Stimulated activated CD8-positive, alpha-beta memory T cell treated with anti-CD3 and anti-CD28 coated beads, Interleukin-2, amount 100 ng/mL, for 1 hour (primary cell): ENCODE data around the gene PDE10A.

Experiments used
- DNase-seq, 2 donors: peaks; one replicate each; pipeline ENCODE4 v3.0.0-alpha.2; 2020; ENCODE audit warnings: low read depth in 2 of 2

Gene PDE10A

GRCh38 chr6:165678429-165678828 lies 15.4 kb upstream of the PDE10A start:
- DNase-seq = no peak

GRCh38 chr6:165677091-165677490 lies 14.1 kb upstream of the PDE10A start:
- no peak for DNase-seq

DNA sequence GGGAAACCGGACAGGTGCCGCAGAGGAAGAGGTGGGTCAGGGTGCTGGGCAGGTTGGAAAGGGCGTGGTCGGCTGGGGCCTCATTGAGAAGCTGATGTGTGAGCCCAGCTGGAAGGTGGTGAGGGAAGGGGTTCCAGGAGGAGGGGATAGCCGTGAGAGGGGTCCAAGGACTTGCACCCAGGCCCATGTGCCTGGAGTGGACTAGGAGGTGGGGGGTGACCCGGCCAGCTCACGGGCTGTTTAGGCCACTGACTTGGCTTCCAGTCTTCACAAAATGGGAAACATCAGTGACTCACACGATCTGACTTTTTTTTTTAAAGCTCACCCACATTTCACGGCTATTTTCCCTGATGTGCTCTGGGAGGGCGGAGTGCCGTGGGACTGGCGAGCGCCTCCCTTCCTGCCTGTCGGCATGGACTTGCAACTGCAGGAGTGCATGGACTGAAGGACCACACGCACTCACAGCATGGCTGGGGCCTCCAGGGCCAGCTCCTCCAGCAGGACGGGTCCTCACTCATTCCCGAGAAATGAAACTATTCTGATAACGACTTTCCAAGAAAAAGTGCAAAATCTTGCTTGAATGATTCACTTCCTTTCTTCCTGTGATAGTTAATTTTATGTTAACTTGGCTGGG lies 13.5 kb upstream of the PDE10A start:
- DNase-seq = no peak

GRCh38 chr6:165675120-165675519 lies 12.1 kb upstream of the PDE10A start:
- DNase-seq = no peak

DNA sequence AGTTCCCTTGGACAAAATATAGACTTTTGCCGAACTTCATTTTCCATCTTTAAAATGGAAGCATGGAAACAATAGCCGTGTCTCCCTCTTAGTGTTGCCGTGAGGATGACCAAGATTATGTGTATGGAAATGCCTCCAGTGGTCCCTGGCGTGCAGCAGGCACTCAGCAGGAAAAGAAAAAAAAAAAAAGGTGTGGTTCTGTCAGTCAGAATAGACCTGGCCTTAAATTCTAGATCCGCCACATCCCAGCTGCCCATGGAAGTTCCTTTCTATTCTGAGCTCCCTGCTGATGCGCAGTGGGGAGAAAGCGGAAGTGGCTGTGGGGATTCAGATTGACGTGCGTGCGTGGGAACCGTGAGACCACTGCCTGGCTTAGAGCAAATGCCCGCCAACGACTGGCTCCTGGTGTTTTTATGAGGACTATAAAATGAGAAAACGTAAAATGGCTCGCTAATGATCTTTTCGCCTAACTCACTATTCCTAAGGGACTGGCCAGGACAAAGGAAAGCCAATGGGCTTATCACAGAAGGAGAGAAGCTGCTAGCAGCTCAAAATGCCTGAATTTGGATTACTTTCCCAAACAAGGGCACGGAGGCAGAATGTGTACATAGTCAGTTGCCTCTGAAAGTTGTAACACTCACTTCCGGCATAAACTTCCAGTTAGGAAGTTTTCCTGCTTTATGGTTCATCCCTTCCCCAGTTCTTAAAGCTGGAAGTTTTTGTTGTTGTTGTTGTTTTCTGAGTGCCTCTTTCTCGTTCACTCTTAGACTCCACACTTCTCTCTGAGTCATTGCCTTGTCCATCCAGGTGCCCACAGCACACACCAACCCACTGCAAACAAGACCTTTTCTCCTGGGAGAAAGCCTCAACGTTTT lies 11.4 kb upstream of the PDE10A start:
- no peak for DNase-seq

- no peak for DNase-seq
Observed at GRCh38 chr6:165671222-165671768, 8.3 kb upstream of the PDE10A start.

GRCh38 chr6:165668951-165669350 lies 5.9 kb upstream of the PDE10A start:
- no peak for DNase-seq

GRCh38 chr6:165665384-165665672 lies 2.3 kb upstream of the PDE10A start:
- no peak for DNase-seq

DNA sequence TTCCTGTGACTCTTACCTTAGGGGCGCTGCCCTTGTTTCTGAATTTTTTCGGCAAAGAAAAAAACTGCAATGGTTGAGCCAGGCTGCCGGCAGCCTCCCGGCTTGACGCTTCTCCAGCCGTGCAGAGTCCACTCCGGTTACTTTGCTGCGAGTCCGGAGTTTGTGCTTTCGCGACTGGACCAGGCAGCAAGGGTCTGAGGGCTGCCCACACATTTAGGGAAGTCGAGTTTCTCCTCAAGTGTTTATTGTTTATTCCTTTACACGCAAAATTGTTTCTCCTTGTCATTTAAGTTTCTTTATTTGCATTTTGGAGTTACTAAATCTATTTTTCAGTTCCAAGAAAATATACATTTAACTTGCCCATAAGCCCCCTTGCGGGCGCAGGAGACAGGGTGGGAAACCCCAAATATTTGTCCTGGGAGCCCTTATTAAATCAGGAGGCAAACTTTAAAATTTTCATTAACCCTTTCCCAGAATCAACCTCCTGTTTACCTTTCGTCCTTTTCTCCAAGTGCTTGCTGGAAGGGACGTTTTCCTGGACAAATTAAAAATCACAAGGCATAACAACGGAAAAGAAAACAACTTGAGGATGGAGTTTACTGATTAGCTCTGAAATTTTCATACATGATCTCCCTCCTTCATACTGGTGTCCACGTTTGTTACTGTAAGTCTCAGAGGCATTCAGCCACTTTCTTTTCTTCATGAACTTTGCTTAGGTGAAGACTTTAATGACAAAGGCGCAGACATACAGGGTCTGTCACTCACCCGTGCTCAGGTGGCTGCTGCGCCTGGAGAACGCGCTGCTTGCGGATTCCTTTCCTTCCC lies 1.7 kb upstream of the PDE10A start:
- no peak for DNase-seq

GRCh38 chr6:165663736-165664558 lies 906 bp upstream of the PDE10A start:
- no peak for DNase-seq

GRCh38 chr6:165663377-165663735 lies 315 bp upstream of the PDE10A start:
- no peak for DNase-seq

- no peak for DNase-seq
Observed at GRCh38 chr6:165662041-165662748, 846 bp downstream of the PDE10A start.

DNA sequence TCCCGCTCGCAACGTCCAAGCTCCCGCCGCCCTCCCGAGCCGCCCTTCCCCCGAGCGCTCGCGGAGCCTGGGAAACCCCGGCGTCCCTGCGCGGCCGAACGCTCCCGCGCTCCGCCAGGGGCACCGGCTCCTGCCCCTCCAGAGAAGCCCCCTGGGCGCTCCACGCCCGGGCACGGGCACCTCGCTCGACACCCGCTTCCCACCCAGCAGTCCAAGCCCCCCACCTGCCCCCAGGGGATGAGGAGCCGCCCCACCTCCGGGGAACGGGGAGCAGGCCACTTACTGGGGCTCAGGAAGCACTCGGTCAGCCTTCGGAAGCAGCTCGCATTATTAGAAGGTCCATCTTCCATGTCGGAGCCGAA lies 1.4 kb downstream of the PDE10A start:
- DNase-seq = no peak

- no peak for DNase-seq
Observed at GRCh38 chr6:165660857-165661663, 2.0 kb downstream of the PDE10A start.

GRCh38 chr6:165659945-165660856 lies 2.8 kb downstream of the PDE10A start:
- no peak for DNase-seq

GRCh38 chr6:165658395-165659058 lies 4.5 kb downstream of the PDE10A start:
- DNase-seq = no peak

- no peak for DNase-seq
Observed at GRCh38 chr6:165657325-165657680, 5.7 kb downstream of the PDE10A start.

GRCh38 chr6:165656581-165657324 lies 6.3 kb downstream of the PDE10A start:
- DNase-seq = no peak
